HuH-7.5 (cell line): ENCODE measurements around the gene SMAD3.

Source experiments
- DNase-seq: peaks from one replicate; pipeline ENCODE4 v3.0.0; 2011; ENCODE audit warnings: low spot score

Gene SMAD3

GRCh38 chr15:67199881-67200763 is 134.7 kb downstream of the SMAD3 start:
- DNase-seq: no peak

GRCh38 chr15:67201136-67201535 is 135.7 kb downstream of the SMAD3 start:
- no peak for DNase-seq

GRCh38 chr15:67202091-67202490 is 136.7 kb downstream of the SMAD3 start:
- DNase-seq: no peak

- DNase-seq: no peak
Measured at GRCh38 chr15:67202991-67203390, 137.6 kb downstream of the SMAD3 start.

GRCh38 chr15:67207555-67208207 is 142.3 kb downstream of the SMAD3 start:
- DNase-seq: no peak

GRCh38 chr15:67208396-67208795 is 143.0 kb downstream of the SMAD3 start:
- DNase-seq: no peak

- DNase-seq: no peak
Measured at GRCh38 chr15:67210555-67211168, 145.3 kb downstream of the SMAD3 start.

- no peak for DNase-seq
Measured at GRCh38 chr15:67212684-67213367, 147.4 kb downstream of the SMAD3 start.

- no peak for DNase-seq
Measured at GRCh38 chr15:67215102-67215501, 149.7 kb downstream of the SMAD3 start.

GRCh38 chr15:67216859-67217258 is 151.5 kb downstream of the SMAD3 start:
- no peak for DNase-seq

- DNase-seq: no peak
Measured at GRCh38 chr15:67218428-67218827, 153.0 kb downstream of the SMAD3 start.

GRCh38 chr15:67219288-67219687 is 153.9 kb downstream of the SMAD3 start:
- DNase-seq: no peak

GRCh38 chr15:67224889-67225288 is 159.5 kb downstream of the SMAD3 start:
- DNase-seq: no peak

- DNase-seq: no peak
Measured at GRCh38 chr15:67225336-67225735, 159.9 kb downstream of the SMAD3 start.

GRCh38 chr15:67227431-67227830 is 162.0 kb downstream of the SMAD3 start:
- DNase-seq: no peak

GRCh38 chr15:67227846-67228245 is 162.4 kb downstream of the SMAD3 start:
- no peak for DNase-seq

GRCh38 chr15:67228286-67228685 is 162.9 kb downstream of the SMAD3 start:
- no peak for DNase-seq

- no peak for DNase-seq
Measured at GRCh38 chr15:67230504-67230903, 165.1 kb downstream of the SMAD3 start.

GRCh38 chr15:67232591-67232990 is 167.2 kb downstream of the SMAD3 start:
- no peak for DNase-seq

GRCh38 chr15:67240235-67241131 is 175.1 kb downstream of the SMAD3 start:
- DNase-seq: no peak

- no peak for DNase-seq
Measured at GRCh38 chr15:67241132-67241855, 175.9 kb downstream of the SMAD3 start.
